Esophagus squamous epithelium (tissue), 4 donors: ENCODE results near the gene PEX12.

Source experiments
- CTCF ChIP-seq, 6 experiments: fragments of 450-650 bp in 4 of 6; fragments of 200-600 bp in 2 of 6; sonication (generic) in 2 of 6; IDR thresholded peaks; one replicate each; pipeline ENCODE4 v1.5.1; 2016 to 2019; ENCODE audit warnings: antibody characterized with exemption in 6 of 6, mild to moderate bottlenecking in 4 of 6, moderate library complexity in 4 of 6
- POLR2A ChIP-seq, 4 donors: fragments of 450-650 bp; IDR thresholded peaks; one replicate each; pipeline ENCODE4 v1.6.1; 2017; ENCODE audit warnings: antibody characterized with exemption in 4 of 4, mild to moderate bottlenecking in 4 of 4, moderate library complexity in 3 of 4

- no peak for TF ChIP-seq POLR2A (IDR thresholded peaks at IDR 0.05)
- no peak for TF ChIP-seq CTCF (IDR thresholded peaks at IDR 0.05)
These were observed 33.2 kb downstream of the PEX12 start for GRCh38 chr17:35545150-35545549.
